Fibroblast of pulmonary artery (primary cell): Measurements from ENCODE around the gene STON1.

Source experiments
- DNase-seq: peaks from one replicate; pipeline ENCODE4 v3.0.0-alpha.2; 2010; ENCODE audit warnings: low read depth
- H3K4me3 ChIP-seq: replicated peaks from 2 replicates; pipeline ENCODE4 v1.5.1; 2011; ENCODE audit warnings: low read depth, mild to moderate bottlenecking, control low read depth, low read length, moderate library complexity
- TF ChIP-seq, protein P1 (sequence below): IDR thresholded peaks from 2 replicates; pipeline ENCODE4 v1.5.1; 2011; ENCODE audit warnings: mild to moderate bottlenecking, control low read depth, low read length, inconsistent platforms; ENCODE audit errors: missing control alignments

Gene STON1

DNA sequence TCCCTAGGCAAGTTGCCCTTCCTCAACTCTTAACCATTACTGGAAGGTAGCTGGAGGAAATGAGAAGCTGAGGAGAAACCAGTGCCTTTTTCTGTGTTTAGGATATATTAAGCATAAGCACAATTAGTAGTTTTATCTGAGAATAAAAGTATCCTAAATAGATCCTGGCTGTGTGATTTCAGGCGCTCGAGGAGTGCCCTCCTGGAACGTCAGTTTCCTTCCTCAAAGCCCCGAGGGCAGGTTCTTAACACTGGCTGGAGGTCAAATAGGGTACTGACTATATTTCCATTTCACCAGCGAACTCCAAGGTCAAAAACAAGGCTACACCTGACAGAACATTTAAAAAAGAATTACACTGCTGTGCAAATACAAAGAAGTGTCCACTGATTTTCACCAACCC is 1.5 kb upstream of the STON1 start:
- TF ChIP-seq, protein P1, sequence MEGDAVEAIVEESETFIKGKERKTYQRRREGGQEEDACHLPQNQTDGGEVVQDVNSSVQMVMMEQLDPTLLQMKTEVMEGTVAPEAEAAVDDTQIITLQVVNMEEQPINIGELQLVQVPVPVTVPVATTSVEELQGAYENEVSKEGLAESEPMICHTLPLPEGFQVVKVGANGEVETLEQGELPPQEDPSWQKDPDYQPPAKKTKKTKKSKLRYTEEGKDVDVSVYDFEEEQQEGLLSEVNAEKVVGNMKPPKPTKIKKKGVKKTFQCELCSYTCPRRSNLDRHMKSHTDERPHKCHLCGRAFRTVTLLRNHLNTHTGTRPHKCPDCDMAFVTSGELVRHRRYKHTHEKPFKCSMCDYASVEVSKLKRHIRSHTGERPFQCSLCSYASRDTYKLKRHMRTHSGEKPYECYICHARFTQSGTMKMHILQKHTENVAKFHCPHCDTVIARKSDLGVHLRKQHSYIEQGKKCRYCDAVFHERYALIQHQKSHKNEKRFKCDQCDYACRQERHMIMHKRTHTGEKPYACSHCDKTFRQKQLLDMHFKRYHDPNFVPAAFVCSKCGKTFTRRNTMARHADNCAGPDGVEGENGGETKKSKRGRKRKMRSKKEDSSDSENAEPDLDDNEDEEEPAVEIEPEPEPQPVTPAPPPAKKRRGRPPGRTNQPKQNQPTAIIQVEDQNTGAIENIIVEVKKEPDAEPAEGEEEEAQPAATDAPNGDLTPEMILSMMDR: no peak
- no peak for DNase-seq
- H3K4me3 ChIP-seq: no peak overlapping the region

DNA sequence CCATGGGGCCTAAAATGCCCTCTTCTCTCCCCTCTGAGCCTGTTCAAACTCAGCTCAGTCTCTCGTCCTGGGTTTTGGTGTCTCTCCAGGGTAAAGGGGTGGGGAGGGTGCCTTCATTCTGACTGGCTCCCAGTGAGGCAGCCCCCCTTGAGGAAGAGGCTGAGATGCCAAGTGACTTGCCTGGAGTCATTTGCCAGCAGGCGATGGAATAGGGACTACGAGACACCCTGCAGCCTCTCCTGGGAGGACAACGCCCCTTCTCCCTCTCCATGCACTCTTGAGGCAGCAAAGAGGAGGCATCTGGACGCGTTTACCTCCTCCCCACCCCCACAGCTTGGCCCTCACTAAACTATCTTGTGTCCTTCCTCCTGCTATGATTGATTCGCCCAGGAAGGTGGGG is 760 bp upstream of the STON1 start:
- H3K4me3 ChIP-seq: no peak overlapping the region
- DNase-seq: no peak
- TF ChIP-seq, protein P1: no peak

DNA sequence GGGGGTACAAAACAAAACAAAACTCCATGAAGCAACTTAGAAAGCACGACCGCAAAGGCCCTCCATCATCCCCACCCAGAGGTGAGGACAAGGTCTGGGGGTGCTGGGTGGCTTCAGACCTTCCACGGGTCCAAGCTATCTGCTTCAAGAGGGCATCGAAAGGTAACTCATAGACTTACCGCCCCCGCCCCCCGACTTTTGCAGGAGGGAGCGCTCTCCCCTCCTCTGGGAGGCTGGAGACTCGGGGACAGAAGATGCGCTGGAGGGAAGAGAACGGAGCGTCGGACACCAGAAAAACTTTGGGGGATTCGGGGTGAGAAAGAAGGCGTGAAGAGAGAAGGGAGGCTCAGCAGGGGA is 300 bp upstream of the STON1 start:
- peak overlapping the region; percentile 90 for H3K4me3 ChIP-seq
- DNase-seq: no peak
- TF ChIP-seq, protein P1: no peak

DNA sequence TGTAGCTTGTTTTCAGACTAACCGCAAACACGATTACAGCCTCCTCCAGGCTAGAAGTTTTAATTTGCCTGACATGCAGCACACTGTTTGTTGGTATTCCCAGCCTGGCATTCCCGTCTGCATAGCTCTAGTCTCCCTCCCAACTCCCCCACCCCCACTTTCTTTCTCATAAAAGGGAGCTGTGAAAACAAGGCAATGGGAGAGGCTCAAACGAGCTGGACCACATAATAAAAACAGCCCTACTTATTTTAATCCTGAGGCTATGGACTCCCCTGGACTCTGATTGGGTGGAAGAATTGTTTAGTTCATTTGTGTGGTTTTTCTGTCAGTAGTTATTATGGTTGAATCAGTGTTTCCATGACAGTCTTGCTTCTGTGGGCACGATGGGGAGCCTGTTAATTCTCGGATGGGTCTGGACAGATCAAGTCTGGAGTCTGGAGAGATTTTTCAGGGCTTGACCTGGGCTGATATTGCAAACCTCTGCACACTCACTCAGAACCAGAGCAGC is 1.2 kb downstream of the STON1 start:
- peak overlapping the region; percentile 90 for H3K4me3 ChIP-seq
- TF ChIP-seq, protein P1: no peak
- DNase-seq: peak; percentile 72

DNA sequence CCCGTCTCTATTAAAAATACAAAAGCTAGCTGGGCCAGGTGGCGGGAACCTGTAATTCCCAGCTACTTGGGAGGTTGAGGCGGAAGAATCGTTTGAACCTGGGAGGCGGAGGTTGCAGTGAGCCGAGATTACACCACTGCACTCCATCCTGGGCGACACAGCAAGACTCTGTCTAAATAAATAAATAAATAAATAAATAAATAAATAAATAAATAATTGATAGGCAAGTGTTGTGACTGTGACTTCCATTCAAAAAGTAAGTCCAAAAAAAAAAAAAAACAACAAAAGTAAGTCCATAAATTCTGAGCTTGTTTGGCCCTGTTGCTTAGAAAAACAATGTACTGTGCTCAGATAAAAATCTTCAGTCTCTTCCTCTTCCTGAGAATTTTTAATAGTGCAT is 2.2 kb downstream of the STON1 start:
- peak overlapping the region; percentile 90 for H3K4me3 ChIP-seq
- TF ChIP-seq, protein P1: no peak
- no peak for DNase-seq

DNA sequence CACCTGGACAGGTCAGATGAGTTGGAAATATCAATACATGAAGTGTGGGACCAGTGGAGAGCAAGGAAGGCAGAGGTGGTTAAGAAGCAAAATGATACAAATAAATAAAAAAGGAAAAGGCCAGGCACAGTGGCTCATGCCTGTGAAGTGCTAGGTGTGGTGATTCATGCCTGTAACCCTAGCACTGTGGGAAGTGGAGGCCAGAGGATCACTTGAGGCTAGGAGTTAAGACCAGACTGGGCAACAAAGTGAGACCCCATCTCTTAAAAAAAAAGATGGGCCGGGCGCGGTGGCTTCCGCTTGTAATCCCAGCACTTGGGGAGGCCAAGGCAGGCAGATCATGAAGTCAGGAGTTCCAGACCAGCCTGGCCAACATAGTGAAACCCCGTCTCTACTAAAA is 2.9 kb downstream of the STON1 start:
- DNase-seq: no peak
- no peak overlapping the region for H3K4me3 ChIP-seq
- TF ChIP-seq, protein P1: no peak

DNA sequence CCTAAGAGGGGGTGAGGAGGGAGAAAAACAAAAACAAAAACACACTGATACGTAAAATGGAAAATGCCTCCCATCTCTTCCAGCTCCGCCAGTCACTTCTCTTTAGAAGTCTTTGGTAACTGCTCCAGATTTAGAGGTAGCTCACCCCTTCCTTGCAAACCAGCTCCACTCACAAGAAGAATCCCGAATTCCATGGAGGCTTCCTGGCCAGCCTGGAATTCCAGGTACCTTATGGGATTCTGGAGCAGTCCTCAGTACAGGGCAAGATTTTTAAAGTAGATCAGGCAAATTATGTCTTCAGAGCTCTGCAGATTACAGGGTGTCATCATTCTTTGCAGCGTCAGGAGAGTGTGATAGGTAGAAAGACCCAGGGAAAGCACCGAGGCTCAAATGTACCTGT is 4.8 kb downstream of the STON1 start:
- TF ChIP-seq, protein P1: no peak
- no peak overlapping the region for H3K4me3 ChIP-seq
- DNase-seq: no peak
